ENCODE data around the gene KLK8.
"Not testable (repeated sequence)": the region's sequence is repeated elsewhere in the genome, so short reads cannot be mapped to it uniquely, and the experiment has no call there.

Gene KLK8

GRCh38 chr19:50981587-50982146 lies 19.7 kb downstream of the KLK8 start:
- no peak for DNase-seq

- DNase-seq, result no peak
Measured at GRCh38 chr19:50980208-50980607, 21.2 kb downstream of the KLK8 start.

- DNase-seq, result no peak
Measured at GRCh38 chr19:50979758-50980157, 21.6 kb downstream of the KLK8 start.

- no peak for DNase-seq
Measured at GRCh38 chr19:50978772-50979390, 22.5 kb downstream of the KLK8 start.

- DNase-seq, result no peak
Measured at GRCh38 chr19:50977626-50978025, 23.8 kb downstream of the KLK8 start.

- DNase-seq, result no peak
Measured at GRCh38 chr19:50975766-50976165, 25.6 kb downstream of the KLK8 start.

GRCh38 chr19:50974702-50975556 lies 26.5 kb downstream of the KLK8 start:
- DNase-seq, result no peak

GRCh38 chr19:50972795-50973376 lies 28.5 kb downstream of the KLK8 start:
- no peak for DNase-seq

GRCh38 chr19:50969810-50970209 lies 31.6 kb downstream of the KLK8 start:
- not testable (repeated sequence) for DNase-seq

GRCh38 chr19:50969413-50969760 lies 32.0 kb downstream of the KLK8 start, which contains the start of gene KLK6:
KLK6 (minus strand) TSS chr19:50969591; CDS start chr19:50968104, 1,487 bp downstream.
- no peak for DNase-seq

GRCh38 chr19:50968716-50969412 lies 32.5 kb downstream of the KLK8 start:
- no peak for DNase-seq

- DNase-seq, result no peak
Measured at GRCh38 chr19:50967929-50968715, 33.3 kb downstream of the KLK8 start.

- no peak for DNase-seq
Measured at GRCh38 chr19:50964266-50964665, 37.1 kb downstream of the KLK8 start.

GRCh38 chr19:50963381-50963780 lies 38.0 kb downstream of the KLK8 start:
- DNase-seq, result no peak

- no peak for DNase-seq
Measured at GRCh38 chr19:50962245-50962644, 39.2 kb downstream of the KLK8 start.

GRCh38 chr19:50959731-50960500 lies 41.5 kb downstream of the KLK8 start:
- no peak for DNase-seq

GRCh38 chr19:50957587-50957986 lies 43.8 kb downstream of the KLK8 start:
- no peak for DNase-seq

GRCh38 chr19:50952910-50953309 lies 48.5 kb downstream of the KLK8 start, which contains the start of gene KLK5:
KLK5 (minus strand) TSS chr19:50953038; CDS start chr19:50952657, 381 bp downstream.
- no peak for DNase-seq

- no peak for DNase-seq
Measured at GRCh38 chr19:50949861-50950260, 51.5 kb downstream of the KLK8 start.

GRCh38 chr19:50947123-50947522 lies 54.3 kb downstream of the KLK8 start:
- no peak for DNase-seq

All from activated CD4-positive, alpha-beta T cell treated with anti-CD3 and anti-CD28 coated beads, Interleukin-2, amount 50 U/mL, for 16 hours (primary cell).